Stimulated activated CD8-positive, alpha-beta memory T cell treated with anti-CD3 and anti-CD28 coated beads, Interleukin-7, amount 100 ng/mL, for 1 hour (primary cell): ENCODE results near the gene CD36.

ENCODE experiments used
- DNase-seq, 2 donors: peaks; one replicate each; pipeline ENCODE4 v3.0.0-alpha.2; 2020; ENCODE audit warnings: low read depth in 2 of 2

Gene CD36

DNA sequence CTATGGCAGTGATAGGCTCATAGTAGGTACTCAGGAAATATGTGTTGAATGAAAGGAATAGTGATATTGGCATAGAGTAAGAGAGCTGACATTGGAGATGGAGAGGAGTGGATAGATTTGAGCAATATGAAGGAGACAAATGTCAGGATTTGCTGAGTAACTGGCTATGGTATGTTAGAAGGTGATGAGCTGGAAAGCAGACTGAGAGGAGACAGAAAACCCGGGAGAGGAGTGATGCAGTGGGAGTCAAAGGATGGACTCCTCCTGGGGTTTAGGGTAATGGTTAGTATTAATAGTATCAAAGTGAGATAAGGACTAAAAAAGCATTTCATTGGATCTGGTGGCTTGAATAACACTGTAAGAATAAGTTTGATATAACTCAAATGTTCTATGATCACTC is 64.8 kb downstream of the CD36 start:
- no peak for DNase-seq

DNA sequence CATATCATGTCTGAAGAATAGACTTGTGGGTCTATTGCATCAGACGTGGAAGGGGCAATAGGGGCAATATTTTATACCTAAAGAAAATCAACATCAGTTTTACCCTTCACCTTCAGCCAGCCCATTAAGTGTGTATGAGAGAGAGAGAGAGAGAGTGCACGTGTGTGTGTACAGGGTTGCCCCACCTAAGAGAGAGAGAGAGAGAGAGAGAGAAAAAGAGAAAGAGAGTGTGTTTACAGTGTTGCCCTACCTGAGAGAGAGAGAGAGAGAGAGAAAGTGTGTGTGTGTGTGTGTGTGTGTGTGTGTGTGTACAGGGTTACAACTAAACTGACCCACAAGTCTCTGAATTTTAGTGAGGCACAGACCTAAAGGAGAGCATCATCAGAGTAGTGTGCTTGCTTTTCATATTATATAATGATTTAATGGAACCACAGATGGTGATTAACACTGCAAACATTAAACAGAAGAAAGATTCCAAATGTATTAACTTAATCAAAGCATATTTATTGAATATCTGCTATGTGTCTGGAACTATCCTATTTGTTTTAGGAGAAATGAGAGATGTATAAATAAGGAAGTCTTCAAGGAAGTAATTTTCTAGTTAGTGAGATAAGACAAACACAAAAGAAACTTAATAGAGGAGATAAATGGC is 66.8 kb downstream of the CD36 start:
- no peak for DNase-seq

DNA sequence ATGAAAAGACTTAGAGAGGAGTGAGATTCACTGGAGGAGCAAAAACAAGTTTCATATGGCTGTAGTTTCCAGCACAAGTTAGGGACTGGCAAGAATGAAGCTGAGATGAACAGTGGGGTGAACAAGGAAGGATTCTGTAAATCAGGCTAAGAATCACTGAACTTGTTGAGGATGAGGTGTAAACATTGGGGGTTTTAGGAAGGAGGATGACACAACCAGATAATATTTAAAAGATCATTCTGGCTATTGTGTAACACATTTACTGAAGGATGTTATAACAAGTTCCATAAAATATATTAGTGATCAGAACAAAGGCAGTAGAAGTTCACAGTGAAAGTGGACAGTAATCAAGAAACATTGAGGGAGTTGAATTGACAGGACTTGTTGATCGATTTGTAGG is 68.9 kb downstream of the CD36 start:
- DNase-seq, result no peak

DNA sequence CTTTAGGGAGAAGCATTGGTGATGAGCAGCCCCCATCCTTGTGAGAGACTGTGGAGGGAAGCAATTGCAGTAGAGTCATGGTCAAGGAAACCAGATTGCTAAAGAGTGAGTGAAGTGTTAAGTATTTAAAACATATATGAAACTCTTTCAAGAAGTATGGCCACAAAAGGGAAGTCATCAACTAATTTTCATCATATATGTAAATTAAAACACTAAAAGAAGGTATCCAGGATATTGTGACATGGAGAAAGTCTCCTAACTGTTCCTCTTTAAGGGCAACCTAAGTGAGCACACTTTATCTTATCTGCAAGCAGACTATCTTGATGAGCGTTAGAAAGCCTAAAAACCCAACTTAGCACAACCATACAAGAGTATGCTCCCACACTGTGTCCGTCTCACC is 69.7 kb downstream of the CD36 start:
- DNase-seq, result no peak

DNA sequence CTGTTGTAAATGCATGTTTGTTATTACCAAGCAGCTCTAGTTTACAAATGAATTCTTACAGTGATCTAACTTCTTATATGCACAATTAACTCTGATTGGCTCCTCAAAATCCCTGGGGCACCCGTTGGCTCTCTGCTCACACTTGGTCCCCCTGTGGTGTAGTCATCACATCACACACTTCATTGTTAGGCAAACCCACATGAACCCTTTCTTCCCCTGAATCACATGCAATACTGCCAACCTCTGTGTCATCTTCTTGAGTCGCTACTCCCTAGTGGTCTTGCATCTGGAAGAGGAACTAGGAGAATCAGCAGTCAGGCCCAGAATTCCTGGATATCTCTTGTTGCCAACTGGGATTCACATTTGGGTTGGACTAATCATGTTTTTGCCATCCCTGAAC is 73.1 kb downstream of the CD36 start:
- no peak for DNase-seq

DNA sequence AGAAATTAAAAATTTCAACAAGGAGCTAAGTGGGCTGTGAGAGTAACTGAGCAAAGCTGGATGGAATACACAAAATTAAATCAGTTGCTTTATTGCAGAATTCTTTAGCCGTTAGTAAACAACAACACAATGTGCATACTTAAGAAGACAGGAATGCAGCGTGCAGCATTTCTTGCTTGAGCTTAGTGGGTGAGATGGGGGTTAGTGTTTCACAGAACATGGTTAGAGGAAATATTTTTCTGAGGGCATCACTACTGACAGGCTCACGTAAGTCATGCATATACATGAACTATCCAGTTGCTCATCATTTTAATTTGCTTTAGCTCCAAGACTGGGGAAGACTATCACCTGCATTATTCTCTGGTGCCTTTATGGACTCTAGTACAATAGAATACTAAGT is 80.8 kb downstream of the CD36 start:
- DNase-seq, result no peak

DNA sequence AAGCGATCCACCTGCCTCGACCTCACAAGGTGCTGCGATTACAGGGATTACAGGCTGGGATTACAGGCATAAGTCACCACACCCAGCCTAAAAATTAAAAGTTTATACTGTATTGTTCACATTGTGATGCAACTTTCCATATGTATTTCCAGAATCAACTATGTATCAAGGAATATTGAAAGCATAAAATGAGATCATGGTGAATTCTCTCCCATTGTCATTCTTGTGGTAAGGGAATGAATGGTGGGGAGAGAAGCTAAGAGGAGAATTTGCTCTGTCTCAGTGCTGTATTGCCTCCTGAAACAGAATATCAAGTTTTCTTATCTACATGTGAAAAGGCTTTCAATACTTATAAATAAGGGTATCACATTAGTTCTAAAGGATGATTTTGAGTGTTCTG is 81.7 kb downstream of the CD36 start:
- DNase-seq, result no peak

DNA sequence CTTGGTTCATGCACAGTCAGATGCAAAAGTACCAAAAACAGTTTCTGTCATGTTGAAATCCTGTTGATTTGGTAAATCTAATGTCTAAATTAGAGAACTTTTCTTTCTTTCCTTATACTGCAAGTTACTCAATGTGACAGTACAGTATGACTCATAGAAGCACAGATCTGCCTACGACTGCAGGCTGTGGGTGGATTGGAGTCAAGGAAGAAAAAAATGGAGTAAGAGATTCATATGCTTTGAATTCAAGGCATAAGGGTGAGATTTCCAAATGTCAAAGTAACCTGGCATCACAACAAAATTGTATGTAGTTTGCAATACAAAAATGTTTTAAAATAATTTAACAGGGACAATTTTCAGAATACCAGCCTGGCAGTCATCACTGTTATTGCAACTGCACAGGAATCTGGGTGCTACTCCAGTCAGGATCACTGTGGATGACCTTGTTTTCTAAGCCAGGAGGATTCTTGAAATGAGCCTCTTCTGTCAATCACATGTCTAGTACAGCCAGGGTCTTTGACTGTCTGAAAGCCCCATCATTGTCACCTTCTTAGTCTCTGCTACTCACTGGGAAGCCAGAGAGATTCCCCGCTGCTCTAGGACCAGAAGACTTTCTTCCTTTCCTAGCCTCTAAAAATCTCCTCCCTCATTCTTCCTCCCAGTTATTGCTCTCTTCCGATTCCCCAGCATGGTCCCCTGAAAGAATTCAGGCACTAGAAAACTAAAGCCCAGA is 83.6 kb downstream of the CD36 start:
- no peak for DNase-seq

DNA sequence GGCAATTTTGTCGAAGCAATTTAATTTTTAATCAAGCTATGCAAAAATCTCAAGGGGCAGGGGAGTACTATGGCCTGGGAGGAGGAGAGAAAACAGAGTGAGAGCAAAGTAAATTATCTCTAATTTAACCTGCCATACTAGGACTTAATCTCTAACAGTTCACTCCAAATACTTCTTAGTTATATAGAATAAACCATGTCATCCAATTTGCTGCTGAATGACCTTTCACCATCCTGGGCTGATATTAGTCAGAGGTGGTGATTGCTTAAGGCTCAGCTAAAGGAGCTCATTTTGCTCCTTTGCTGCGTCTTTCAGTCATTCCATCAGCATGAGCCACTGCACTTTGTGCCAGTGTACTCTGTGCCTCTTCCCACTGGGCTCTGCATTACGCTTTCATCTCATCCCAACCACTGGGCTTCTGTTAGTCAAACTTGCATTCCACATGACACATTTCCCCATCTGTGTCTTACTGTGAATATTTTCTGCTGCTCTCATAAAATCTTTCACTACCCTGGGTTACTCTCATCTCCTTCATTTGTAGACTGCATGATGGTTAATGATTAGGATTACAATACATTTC is 84.3 kb downstream of the CD36 start:
- DNase-seq, result no peak

DNA sequence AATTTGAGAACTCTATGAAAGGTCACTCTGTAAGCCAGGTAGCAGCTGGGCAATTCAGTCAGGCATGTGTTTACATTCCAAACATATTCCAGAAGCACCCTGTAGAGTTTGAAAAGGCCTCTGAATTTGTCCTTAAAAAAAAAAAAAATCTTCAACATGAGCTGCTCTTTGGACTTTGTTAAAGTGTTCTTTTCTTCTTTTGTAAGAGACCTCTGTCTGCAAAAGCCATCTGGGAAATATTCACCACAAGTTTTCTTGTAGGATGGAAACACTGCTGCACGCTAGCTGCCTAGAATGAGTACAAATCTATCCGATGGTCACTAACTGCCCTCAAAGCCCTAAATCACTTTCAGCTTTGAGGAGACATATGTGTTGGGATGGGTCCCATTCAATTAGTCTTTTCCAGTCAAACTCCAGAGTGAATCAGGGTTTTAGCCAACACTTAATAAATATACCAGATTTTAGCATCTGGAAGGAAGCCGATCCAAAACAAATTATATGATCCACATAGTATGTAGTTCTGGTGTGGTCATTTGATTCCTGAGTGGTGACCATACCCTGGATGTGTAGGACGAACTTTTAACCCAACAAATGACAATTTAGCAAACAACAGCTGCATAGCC is 85.9 kb downstream of the CD36 start:
- DNase-seq, result no peak

DNA sequence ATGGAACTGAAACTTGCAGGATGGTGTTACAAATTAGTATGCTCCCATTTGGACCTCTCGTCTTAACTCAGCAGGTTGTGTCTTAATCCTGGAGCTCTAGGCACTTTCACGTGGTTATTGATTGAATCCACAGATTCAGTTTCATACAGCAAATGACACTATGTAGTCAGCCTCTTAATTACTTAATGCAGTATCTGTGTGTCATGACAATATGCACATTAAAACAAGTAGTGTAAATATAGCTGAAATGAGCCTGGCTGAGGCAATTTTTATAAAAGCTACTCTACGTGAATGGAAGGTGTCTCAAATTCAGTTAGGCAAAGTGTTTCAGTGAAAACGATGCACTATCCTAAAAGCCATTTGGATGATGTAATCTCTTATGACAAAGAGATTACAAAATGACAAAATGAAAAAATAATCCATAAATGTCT is 86.8 kb downstream of the CD36 start:
- DNase-seq, result no peak
